ENCODE measurements around the gene KDM4C.

The KDM4C gene

DNA sequence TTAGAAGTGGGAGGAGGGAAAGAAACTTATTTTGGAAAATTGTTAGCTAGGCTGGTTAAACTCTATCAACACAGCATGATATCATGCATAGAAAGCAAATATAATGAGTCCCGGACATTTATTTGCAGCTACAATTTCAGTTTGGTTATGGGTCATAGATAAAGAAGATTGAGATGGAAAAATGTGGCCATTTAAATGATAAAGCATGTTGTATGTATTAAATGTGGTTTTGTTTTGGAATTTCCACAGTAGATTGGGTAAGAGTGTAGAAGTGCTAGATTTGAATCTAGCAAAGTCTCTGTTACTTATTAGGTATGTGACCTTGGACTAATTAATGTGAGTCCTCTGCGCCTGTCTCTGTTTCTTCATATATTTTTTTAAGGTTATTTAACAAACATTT lies 217.4 kb downstream of the KDM4C start:
- Mint-ChIP-seq H3K9me3 (no peaks in the 10 kb centered on the region), H3K27ac (peak overlapping the region; percentile 63), H3K4me3 (no peak overlapping the region), H3K36me3 (ENCODE audit: low read depth) (no peaks in the 10 kb centered on the region), H3K4me1 (peaks cover 33% of the 10 kb centered on the region), H3K27me3 (no peaks in the 10 kb centered on the region)
- DNase-seq (no peak), ATAC-seq (peak; percentile 49)

DNA sequence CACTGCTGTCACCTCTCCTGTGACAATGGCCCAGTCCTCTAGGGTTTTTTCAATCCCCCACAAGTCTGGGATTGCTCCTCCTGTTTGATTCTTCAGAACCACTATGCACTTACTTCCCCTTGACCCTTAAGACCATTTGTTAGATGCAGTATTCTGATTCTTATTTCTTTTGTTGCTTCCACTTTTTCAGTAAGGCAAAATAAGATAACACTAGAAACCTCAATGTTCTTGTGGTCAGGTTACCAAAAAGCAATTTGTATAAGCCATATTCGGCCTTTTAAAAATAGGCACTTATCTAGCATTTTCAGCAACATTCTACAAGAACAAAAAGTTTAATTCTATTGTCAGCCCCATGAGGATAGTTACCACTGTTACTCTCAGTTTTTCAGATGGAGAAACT lies 220.0 kb downstream of the KDM4C start:
- no peaks in the 10 kb centered on the region for H3K9me3 Mint-ChIP-seq
- H3K27ac Mint-ChIP-seq: no peak overlapping the region
- no peak overlapping the region for H3K4me3 Mint-ChIP-seq
- H3K4me1 Mint-ChIP-seq: peaks cover 26% of the 10 kb centered on the region
- H3K27me3 Mint-ChIP-seq: no peaks in the 10 kb centered on the region
- DNase-seq (no peak), ATAC-seq (no peak)
- peaks cover 2% of the 10 kb centered on the region for H3K36me3 Mint-ChIP-seq (ENCODE audit: low read depth)

DNA sequence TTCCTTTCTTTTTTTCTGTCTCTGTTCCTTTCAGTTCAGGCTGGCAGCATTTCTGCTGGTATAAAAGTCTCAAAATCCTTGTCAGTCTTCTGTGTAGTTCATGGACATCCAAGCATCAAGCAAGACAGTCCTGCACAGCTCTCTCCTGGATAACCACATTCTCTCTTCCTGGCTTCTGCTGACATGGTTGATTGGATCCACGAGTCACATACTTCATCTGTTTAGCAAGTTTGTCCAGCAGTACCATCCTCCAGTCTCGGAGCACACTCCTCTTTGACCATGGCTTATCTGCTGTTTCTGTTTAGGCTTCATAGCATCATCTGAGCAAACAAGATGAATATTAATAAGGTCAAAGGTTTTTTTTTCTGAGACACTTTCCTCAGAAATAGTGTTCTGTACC lies 220.8 kb downstream of the KDM4C start:
- DNase-seq: no peak
- no peak for ATAC-seq
- Mint-ChIP-seq H3K27me3 (no peaks in the 10 kb centered on the region), H3K4me3 (no peak overlapping the region), H3K27ac (no peak overlapping the region), H3K4me1 (peaks cover 19% of the 10 kb centered on the region), H3K9me3 (no peaks in the 10 kb centered on the region), H3K36me3 (ENCODE audit: low read depth) (peaks cover 5% of the 10 kb centered on the region)

DNA sequence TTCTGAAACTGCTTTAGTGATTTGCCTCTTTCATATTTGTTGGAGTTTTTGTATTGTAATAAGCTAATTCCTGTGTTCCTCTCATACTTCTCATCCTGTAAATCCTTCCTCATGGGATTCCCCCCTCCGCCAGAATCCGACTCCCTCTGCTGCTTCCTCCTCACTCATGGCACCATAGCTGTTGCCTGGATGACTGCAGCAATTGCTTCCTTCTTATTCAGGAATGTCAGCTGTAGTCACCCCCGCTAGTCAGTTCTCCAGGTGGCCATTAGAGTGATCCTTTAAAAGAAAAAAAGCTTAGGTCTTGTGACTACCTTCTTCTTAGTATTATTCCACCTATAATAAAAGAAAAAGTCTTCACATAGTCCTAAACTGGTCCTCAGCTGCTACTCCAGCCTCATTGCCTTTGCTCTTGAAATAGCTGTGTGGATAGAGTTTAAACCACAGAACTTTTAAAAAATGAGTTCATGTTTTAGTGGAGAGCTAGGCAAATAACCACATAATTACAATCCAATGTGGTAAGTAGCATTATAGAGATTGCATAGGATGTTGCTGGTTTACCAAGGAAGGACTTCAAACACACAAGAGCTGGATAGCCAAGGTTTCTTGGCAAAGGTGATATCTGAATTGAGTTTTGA lies 227.3 kb downstream of the KDM4C start:
- no peak for ATAC-seq
- Mint-ChIP-seq H3K27me3 (no peaks in the 10 kb centered on the region), H3K4me3 (no peak overlapping the region), H3K9me3 (no peaks in the 10 kb centered on the region), H3K4me1 (no peaks in the 10 kb centered on the region), H3K27ac (no peak overlapping the region), H3K36me3 (ENCODE audit: low read depth) (peaks cover 38% of the 10 kb centered on the region)
- no peak for DNase-seq

DNA sequence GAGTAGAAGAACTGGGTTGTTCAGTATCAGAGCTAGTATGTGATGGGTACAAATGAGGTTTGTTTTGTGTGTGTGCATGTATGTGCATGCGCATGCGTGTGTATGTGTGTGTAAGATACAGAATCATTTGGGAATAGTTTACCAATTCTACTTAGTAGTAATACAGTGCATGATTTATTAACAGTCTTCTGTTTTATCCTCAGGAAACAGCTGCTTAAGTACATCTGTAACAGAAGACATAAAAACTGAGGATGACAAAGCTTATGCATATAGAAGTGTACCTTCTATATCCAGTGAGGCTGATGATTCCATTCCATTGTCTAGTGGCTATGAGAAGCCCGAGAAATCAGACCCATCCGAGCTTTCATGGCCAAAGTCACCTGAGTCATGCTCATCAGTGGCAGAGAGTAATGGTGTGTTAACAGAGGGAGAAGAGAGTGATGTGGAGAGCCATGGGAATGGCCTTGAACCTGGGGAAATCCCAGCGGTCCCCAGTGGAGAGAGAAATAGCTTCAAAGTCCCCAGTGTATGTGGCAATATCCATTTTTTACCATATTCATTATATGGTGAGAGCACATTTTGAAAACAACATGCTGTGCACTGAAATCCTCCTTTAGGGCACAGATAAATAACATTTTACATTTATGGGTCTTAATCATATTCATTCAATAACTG lies 228.5 kb downstream of the KDM4C start:
- Mint-ChIP-seq H3K4me1 (no peaks in the 10 kb centered on the region), H3K9me3 (no peaks in the 10 kb centered on the region), H3K36me3 (ENCODE audit: low read depth) (peaks cover 41% of the 10 kb centered on the region), H3K27me3 (no peaks in the 10 kb centered on the region), H3K4me3 (no peak overlapping the region), H3K27ac (no peak overlapping the region)
- DNase-seq (no peak), ATAC-seq (no peak)

DNA sequence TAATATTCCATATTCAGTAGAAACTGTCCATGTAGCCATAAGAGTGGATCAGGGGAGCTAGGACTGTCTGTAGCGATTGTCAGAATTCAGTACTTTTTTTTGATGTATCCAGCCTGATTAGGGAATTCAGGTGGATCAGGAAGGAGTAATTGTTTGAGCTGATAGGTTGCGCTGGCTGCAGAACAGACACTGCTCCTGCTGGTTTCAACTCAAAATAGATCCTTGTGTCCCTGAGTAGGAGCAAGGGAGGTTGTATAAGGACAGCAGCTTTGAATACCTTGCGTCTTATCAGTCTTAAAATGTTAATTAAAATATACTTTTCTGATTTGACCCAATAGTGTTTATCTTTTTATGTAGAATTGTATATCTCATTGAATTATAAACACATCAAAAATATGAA lies 229.6 kb downstream of the KDM4C start:
- Mint-ChIP-seq H3K27me3 (no peaks in the 10 kb centered on the region), H3K9me3 (no peaks in the 10 kb centered on the region), H3K4me3 (no peak overlapping the region), H3K27ac (no peak overlapping the region), H3K4me1 (no peaks in the 10 kb centered on the region), H3K36me3 (ENCODE audit: low read depth) (peaks cover 41% of the 10 kb centered on the region)
- ATAC-seq: no peak
- DNase-seq: no peak

DNA sequence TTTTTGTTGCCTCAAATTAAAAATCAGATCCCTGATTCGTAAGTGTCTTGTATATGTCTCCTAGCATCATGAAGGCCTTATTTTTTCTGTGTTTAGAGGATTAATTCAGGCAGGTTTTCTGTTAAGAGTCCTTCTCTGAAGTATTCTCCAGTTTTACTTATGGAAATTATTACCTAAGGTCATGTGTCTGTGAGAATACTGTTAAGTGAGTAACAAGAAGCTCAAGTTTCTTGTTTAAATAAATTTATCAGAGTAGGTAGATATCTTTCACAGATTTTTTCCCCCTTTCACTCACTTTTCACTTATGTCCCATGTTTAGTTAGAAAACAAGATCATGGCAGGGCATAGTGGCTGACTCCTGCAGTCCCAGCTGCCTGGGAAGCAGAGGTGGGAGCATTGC lies 233.6 kb downstream of the KDM4C start:
- Mint-ChIP-seq H3K36me3 (ENCODE audit: low read depth) (peaks cover 38% of the 10 kb centered on the region), H3K4me3 (no peak overlapping the region), H3K9me3 (no peaks in the 10 kb centered on the region), H3K27ac (no peak overlapping the region), H3K27me3 (no peaks in the 10 kb centered on the region), H3K4me1 (no peaks in the 10 kb centered on the region)
- no peak for ATAC-seq
- no peak for DNase-seq

DNA sequence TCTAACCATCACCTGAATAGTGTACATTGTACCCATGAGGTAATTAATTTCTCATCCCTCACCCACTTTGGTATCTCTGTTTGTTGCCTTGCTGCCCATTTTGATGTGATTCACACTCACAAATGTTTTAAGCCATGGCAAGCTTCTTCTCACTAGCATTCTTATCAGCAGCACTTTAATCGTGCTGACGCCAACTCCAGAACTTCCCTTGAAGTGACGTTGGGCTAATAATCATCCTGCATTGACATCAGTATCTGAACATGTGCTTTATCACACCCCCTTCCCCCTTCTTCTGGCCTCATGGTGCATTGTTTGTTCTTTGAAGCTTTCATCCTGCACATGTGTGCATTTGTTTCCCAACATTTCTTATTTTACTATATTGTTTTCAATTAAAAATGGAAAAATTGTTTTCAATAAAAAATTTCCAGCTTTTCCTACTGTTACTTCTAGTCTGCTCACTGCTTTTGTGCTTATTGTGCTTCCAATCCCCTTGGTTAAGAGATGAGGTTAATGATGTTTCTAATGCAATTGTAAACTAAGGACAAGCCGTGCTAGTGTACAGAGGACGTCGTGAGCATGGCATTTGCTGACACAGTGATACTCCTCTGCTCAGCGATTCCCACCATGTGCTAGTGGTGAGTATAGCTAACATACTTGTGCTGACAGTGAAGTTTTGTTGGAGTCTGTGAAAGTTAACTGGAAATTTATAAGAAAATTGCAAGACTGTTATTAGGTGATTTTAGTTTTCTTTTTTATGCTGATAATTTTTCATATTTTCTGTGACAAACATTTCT lies 238.5 kb downstream of the KDM4C start:
- ATAC-seq (no peak), DNase-seq (no peak)
- no peak overlapping the region for H3K4me3 Mint-ChIP-seq
- H3K4me1 Mint-ChIP-seq: peaks cover 1% of the 10 kb centered on the region
- H3K9me3 Mint-ChIP-seq: no peaks in the 10 kb centered on the region
- H3K27me3 Mint-ChIP-seq: no peaks in the 10 kb centered on the region
- peaks cover 31% of the 10 kb centered on the region for H3K36me3 Mint-ChIP-seq (ENCODE audit: low read depth)
- no peak overlapping the region for H3K27ac Mint-ChIP-seq

DNA sequence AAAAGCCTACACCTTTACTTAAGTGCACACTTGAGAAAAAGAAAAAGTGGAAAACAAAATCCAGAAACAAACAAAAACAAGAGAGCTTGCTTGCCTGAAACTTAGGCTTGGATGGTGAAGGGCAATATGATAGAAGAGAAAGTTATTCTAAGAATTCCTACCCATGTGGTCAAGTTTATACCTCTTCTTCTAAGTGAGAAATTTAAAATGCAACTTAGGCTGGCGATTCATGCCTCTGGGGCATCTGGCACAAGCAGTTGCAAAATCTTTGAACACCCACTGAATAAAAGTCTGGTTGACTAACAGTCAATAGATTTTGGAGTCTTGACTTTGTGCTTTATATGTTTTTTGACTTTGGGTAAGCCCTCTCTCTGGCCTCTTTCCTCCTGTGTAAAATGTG lies 239.6 kb downstream of the KDM4C start:
- Mint-ChIP-seq H3K27me3 (no peaks in the 10 kb centered on the region), H3K9me3 (no peaks in the 10 kb centered on the region), H3K4me3 (no peak overlapping the region), H3K27ac (no peak overlapping the region), H3K4me1 (peaks cover 1% of the 10 kb centered on the region), H3K36me3 (ENCODE audit: low read depth) (peaks cover 34% of the 10 kb centered on the region)
- ATAC-seq: no peak
- DNase-seq: no peak

DNA sequence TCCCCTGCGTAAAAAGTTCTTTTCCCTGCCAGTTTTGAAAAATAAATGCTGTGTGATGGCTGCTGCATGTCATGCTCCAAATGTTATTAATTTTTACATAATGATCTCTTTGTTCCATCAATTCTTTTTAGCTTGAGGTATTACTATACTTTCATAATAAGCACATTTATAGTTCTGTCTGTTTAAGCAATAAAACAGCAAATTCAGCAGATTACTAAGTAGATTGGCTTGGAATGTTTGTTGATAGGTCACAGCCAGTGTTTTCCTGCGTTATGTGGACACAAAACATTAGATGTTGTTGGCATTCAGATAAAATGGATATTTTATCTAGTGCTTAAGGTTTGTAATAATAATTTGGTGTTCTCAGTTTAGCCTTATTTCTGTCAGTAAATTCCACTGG lies 242.0 kb downstream of the KDM4C start:
- no peaks in the 10 kb centered on the region for H3K9me3 Mint-ChIP-seq
- peaks cover 31% of the 10 kb centered on the region for H3K36me3 Mint-ChIP-seq (ENCODE audit: low read depth)
- peaks cover 1% of the 10 kb centered on the region for H3K4me1 Mint-ChIP-seq
- H3K4me3 Mint-ChIP-seq: no peak overlapping the region
- DNase-seq: no peak
- H3K27ac Mint-ChIP-seq: no peak overlapping the region
- H3K27me3 Mint-ChIP-seq: no peaks in the 10 kb centered on the region
- no peak for ATAC-seq

DNA sequence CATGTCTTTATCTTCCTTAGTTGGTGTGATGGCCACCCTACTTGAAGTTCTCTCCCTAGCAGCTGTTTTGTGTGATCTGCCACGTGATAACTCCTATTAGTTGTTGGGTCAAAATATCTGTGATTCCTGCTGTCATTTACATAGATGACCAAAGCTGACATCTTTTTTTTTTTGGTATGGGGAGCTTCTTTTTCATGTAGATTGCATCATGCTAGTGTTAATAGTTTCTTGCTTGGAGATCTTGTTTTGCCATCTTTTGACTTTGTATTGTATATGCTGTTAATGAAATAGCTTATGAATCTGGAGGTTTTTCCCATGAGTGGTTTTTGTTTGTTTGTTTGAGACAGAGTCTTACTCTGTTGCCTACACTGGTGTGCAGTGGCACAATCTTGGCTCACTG lies 243.8 kb downstream of the KDM4C start:
- Mint-ChIP-seq H3K4me1 (peaks cover 1% of the 10 kb centered on the region), H3K9me3 (no peaks in the 10 kb centered on the region), H3K27me3 (no peaks in the 10 kb centered on the region), H3K4me3 (no peak overlapping the region), H3K27ac (no peak overlapping the region), H3K36me3 (ENCODE audit: low read depth) (peaks cover 25% of the 10 kb centered on the region)
- no peak for ATAC-seq
- DNase-seq: no peak

DNA sequence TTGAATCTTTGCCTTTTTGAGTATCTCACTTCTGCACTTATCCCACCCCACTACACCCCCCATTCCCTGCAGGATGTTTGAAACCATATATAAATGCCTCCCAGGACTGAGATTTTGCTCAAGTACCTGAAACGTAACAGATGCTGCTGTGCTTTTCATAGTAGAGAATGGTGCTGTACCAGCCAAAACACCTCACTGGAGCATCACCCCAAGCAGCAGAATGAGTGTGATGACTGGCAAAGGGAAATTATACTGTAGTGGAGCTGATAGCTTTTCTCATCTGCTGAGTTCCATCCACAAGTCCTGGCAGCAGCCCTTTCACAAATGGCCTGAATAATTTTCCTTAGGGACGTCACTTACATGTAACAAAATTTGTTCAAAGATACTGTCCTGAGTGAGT lies 246.1 kb downstream of the KDM4C start:
- H3K9me3 Mint-ChIP-seq: no peaks in the 10 kb centered on the region

DNA sequence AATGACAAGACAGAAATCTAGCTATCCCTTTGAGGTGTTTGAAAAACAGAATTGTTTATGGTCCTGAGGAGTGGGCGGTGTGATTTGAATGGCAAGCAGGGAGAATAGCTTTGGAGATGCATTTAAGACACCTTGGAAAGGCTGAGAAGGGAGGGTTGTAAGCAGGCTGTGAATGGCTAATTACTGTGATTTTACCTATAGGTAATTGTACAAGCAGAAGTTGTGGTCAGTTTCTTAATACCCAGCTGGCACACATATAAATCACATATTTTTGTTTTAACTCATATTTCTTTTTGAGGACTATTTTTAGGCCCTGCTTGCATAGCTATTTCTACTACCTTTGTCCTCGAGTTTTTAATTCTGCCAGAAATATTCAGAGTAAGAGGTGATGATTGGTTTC lies 248.6 kb downstream of the KDM4C start:
- Mint-ChIP-seq H3K4me3 (no peak overlapping the region), H3K4me1 (peaks cover 5% of the 10 kb centered on the region), H3K27ac (no peak overlapping the region), H3K27me3 (no peaks in the 10 kb centered on the region), H3K9me3 (no peaks in the 10 kb centered on the region), H3K36me3 (ENCODE audit: low read depth) (peaks cover 45% of the 10 kb centered on the region)
- DNase-seq (no peak), ATAC-seq (no peak)

More for the DNA sequence above, 246.1 kb downstream of the KDM4C start:
- no peak for DNase-seq
- Mint-ChIP-seq H3K4me1 (peaks cover under 1% of the 10 kb centered on the region), H3K27me3 (no peaks in the 10 kb centered on the region), H3K27ac (no peak overlapping the region), H3K36me3 (ENCODE audit: low read depth) (peaks cover 34% of the 10 kb centered on the region), H3K4me3 (no peak overlapping the region)
- no peak for ATAC-seq

DNA sequence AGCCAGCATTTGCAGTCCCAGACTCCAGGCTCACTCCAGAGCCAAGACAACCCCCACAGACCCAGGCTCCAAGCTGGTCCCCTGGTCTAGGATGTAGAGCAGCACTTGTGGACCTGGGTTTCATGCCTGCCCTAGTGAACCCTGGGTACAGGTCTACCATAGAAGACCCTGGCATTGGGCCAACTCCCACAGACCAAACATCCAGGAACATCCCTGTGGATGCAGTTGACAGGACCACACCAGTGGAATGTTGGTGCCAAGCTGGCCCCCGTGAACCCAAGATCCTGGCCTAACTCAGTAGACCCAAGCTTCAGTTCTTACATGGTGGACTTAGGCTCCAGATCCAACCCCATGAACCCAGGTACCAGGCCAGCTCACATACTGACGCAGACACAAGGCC lies 250.6 kb downstream of the KDM4C start:
- peaks cover 46% of the 10 kb centered on the region for H3K36me3 Mint-ChIP-seq (ENCODE audit: low read depth)
- DNase-seq: no peak
- H3K27ac Mint-ChIP-seq: no peak overlapping the region
- no peaks in the 10 kb centered on the region for H3K27me3 Mint-ChIP-seq
- H3K4me3 Mint-ChIP-seq: no peak overlapping the region
- H3K4me1 Mint-ChIP-seq: peaks cover 11% of the 10 kb centered on the region
- ATAC-seq: no peak
- no peaks in the 10 kb centered on the region for H3K9me3 Mint-ChIP-seq

DNA sequence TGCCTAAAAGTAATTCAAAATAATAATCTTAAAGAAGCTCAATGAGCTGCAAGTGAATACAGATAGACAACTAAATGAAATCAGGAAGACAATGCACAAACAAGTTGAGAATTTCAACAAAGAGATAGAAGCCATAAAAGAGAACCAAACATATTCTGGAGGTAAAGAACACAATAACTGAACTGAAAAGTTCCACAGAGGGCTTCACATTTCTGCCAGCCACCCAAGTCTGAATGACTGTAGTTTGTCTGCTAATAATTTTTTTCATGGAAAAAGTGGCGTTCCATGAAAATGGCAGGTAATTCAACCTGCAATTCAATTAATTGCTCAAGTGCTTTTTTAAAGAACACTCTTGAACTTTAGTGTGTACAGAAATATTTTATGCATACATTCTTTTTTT lies 251.3 kb downstream of the KDM4C start:
- Mint-ChIP-seq H3K27ac (no peak overlapping the region), H3K36me3 (ENCODE audit: low read depth) (peaks cover 51% of the 10 kb centered on the region), H3K9me3 (no peaks in the 10 kb centered on the region), H3K4me3 (no peak overlapping the region), H3K4me1 (peaks cover 11% of the 10 kb centered on the region), H3K27me3 (no peaks in the 10 kb centered on the region)
- no peak for ATAC-seq
- DNase-seq: no peak

All from activated naive CD8-positive, alpha-beta T cell treated with anti-CD3 and anti-CD28 coated beads, Interleukin-2, amount 50 U/mL, for 24 hours (primary cell).